A673 (cell line): Measurements from ENCODE around the gene NAV2.

Experiments used
- EZH2 ChIP-seq: fragments of 200-600 bp; sonication (generic); IDR thresholded peaks from 2 replicates; pipeline ENCODE4 v1.6.1; 2017; ENCODE audit warnings: borderline replicate concordance, low read depth, mild to moderate bottlenecking, mixed read lengths, antibody characterized with exemption, low read length; ENCODE audit not compliant: poor library complexity, severe bottlenecking
- TF ChIP-seq, protein P1 (sequence below): fragments of 300-800, 200-600 bp; sonication (generic); conservative IDR thresholded peaks from 2 replicates; pipeline ENCODE4 v1.5.1; 2017; ENCODE audit warnings: low read depth, mild to moderate bottlenecking, antibody characterized with exemption, low read length, moderate library complexity, mixed read lengths

DNA sequence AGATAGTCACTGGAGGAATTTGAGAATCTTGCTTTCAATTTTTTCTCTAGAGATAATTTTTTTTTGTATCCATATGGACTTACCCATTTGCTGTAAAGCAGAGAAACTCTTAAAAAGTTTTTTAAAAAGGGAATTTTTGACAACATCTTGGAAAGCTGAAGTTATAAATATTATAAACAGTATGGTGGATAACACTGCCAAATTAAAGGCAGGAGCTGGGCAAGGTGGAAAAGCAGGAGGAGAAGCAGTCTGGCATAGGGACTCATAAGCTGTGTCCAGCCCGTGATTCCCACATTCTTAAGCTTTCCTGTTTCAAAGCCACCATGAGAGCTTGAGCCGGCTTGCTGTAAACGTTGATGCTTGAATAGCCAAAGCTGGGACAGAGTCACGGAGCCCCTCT lies 149.5 kb downstream of the NAV2 start:
- TF ChIP-seq, protein P1, sequence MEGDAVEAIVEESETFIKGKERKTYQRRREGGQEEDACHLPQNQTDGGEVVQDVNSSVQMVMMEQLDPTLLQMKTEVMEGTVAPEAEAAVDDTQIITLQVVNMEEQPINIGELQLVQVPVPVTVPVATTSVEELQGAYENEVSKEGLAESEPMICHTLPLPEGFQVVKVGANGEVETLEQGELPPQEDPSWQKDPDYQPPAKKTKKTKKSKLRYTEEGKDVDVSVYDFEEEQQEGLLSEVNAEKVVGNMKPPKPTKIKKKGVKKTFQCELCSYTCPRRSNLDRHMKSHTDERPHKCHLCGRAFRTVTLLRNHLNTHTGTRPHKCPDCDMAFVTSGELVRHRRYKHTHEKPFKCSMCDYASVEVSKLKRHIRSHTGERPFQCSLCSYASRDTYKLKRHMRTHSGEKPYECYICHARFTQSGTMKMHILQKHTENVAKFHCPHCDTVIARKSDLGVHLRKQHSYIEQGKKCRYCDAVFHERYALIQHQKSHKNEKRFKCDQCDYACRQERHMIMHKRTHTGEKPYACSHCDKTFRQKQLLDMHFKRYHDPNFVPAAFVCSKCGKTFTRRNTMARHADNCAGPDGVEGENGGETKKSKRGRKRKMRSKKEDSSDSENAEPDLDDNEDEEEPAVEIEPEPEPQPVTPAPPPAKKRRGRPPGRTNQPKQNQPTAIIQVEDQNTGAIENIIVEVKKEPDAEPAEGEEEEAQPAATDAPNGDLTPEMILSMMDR = no peak
- TF ChIP-seq EZH2 = no peak
